Ovary (tissue), 10 donors: Measurements from ENCODE around the gene HDHD5. TPM values are rescaled to one million over a fixed set of nuclear protein-coding genes. Genes with fewer than 3 reads are reported as not detected.

Source experiments
- DNase-seq, 5 donors: peaks; one replicate each; pipeline ENCODE4 v3.0.0-alpha.2; 2019 to 2020
- H3K27ac ChIP-seq, 2 donors: fragments of 200-600 bp; one replicate each; pipeline versions ENCODE4 v1.5.1 to v1.8.0; 2019 to 2022
- H3K27me3 ChIP-seq: fragments of 200-600 bp; one replicate; pipeline ENCODE4 v1.8.0; 2022
- H3K36me3 ChIP-seq: fragments of 200-600 bp; sonication (generic); one replicate; pipeline ENCODE4 v1.5.1; 2019
- H3K4me1 ChIP-seq: one replicate; pipeline ENCODE4 v1.8.1; 2013; ENCODE audit warnings: mild to moderate bottlenecking, moderate library complexity; ENCODE audit not compliant: insufficient read depth
- H3K4me3 ChIP-seq: fragments of 200-600 bp; sonication (generic); one replicate; pipeline ENCODE4 v1.5.1; 2017
- H3K9me3 ChIP-seq, 2 donors: fragments of 200-600 bp in 1 of 2; sonication (generic) in 1 of 2; one replicate each; pipeline versions ENCODE4 v1.5.1 to v1.8.1; 2013 to 2019; ENCODE audit warnings: mild to moderate bottlenecking in 1 of 2, moderate library complexity in 1 of 2
- EP300 ChIP-seq: sonication (generic); formaldehyde crosslinking; IDR thresholded peaks from one replicate; pipeline ENCODE4 v1.6.1; 2017; ENCODE audit warnings: antibody characterized with exemption
- POLR2A ChIP-seq: fragments of 450-650 bp; IDR thresholded peaks from one replicate; pipeline ENCODE4 v1.6.1; 2017; ENCODE audit warnings: antibody characterized with exemption, mild to moderate bottlenecking, moderate library complexity
- WGBS, 3 donors: extraction: QIAGEN DNeasy Blood & Tissue Kit in 1 of 3; methylation state at CpG; one replicate each; pipeline versions ENCODE4 v1.1.5 to v1.1.7; 2013 to 2017; 5-methylcytosine and 5-hydroxymethylcytosine counted together
- intact Hi-C, 4 donors: fragments of 100-400 bp; cut with DNase I; formaldehyde crosslinking; loops; one replicate each; pipeline versions ENCODE4 v1.11.0 to v1.15.1; 2022 to 2023
- long read RNA-seq, 3 donors: library from polyadenylated mRNA in 2 of 3; unstranded in 2 of 3; transcript quantifications; one replicate each; pipeline ENCODE4 v2.0.0 and lab custom pipeline, GENCODE V29; 2021 to 2026
- polyA plus RNA-seq, 2 donors: library from polyadenylated mRNA; stranded (reverse); fragments of 200-250 nt in 1 of 2; fragments of 350-450 nt in 1 of 2; fragmentation: Illumina TruSeq in 1 of 2; extraction: RNeasy Lipid Tissue Mini Kit (QIAGEN cat#74804) in 1 of 2; gene quantifications; one replicate each; pipeline ENCODE4 v1.2.3, GENCODE V29; 2013 to 2014
- total RNA-seq, 7 donors: library from RNA; depleted of rRNA in 2 of 7; stranded (reverse); fragments of >200 nt in 2 of 7; fragmentation: NEBNext Ultra II Directional in 3 of 7; extraction: Animal tissue kit (Norgen Biotek cat#: 25700) in 3 of 7; gene quantifications; one replicate each; pipeline versions ENCODE4 v1.1.0 to v1.2.4, GENCODE V29; 2016 to 2023
- TF ChIP-seq, protein P1 (sequence below), 3 donors: fragments of 450-650 bp in 2 of 3; fragments of 200-600 bp in 1 of 3; IDR thresholded peaks; one replicate each; pipeline versions ENCODE4 v1.5.1 to v1.8.0; 2016 to 2022; ENCODE audit warnings: antibody characterized with exemption in 3 of 3, mild to moderate bottlenecking in 1 of 3
- donor health status: DM: no; HTN: no; CAD: no; lungs with moderate emphysema.
- donor health status: DM: no; HTN: no; CAD: no.
- donor health status: Bipolar disorder and iron deficiency.
- donor health status: DM: yes; HTN: yes; CAD: no.
- donor health status: DM: no; HTN: no; CAD: no.
- donor health status: DM: yes; HTN: yes; CAD: no.

HDHD5 gene
- total RNA-seq = 10 to 100 TPM; 17.2 to 29.5 (median 24.5) TPM
- 10 to 100 TPM in 1 of 2 donors, 1 to 10 TPM in 1; 8.9 to 23.4 TPM for polyA plus RNA-seq
- long read RNA-seq, donor 1, transcript HDHD5-202 (8 exons, 1,799 nt) = major isoform, 27 of 68 reads
- long read RNA-seq, donor 1, partial matches to known transcripts = 4 of 68 reads
- long read RNA-seq, donor 1, other reads (novel, unspliced or antisense) = 36 of 68 reads
- long read RNA-seq, donor 2, transcript HDHD5-202 (8 exons, 1,799 nt) = major isoform, 15 of 27 reads
- long read RNA-seq, donor 2, partial matches to known transcripts = 10 of 27 reads
- long read RNA-seq, donor 2, other reads (novel, unspliced or antisense) = 0 of 27 reads
- long read RNA-seq, donor 3, transcript HDHD5-202 (8 exons, 1,799 nt) = major isoform, 63 of 116 reads
- long read RNA-seq, donor 3, partial matches to known transcripts = 5 of 116 reads
- long read RNA-seq, donor 3, other reads (novel, unspliced or antisense) = 48 of 116 reads

DNA sequence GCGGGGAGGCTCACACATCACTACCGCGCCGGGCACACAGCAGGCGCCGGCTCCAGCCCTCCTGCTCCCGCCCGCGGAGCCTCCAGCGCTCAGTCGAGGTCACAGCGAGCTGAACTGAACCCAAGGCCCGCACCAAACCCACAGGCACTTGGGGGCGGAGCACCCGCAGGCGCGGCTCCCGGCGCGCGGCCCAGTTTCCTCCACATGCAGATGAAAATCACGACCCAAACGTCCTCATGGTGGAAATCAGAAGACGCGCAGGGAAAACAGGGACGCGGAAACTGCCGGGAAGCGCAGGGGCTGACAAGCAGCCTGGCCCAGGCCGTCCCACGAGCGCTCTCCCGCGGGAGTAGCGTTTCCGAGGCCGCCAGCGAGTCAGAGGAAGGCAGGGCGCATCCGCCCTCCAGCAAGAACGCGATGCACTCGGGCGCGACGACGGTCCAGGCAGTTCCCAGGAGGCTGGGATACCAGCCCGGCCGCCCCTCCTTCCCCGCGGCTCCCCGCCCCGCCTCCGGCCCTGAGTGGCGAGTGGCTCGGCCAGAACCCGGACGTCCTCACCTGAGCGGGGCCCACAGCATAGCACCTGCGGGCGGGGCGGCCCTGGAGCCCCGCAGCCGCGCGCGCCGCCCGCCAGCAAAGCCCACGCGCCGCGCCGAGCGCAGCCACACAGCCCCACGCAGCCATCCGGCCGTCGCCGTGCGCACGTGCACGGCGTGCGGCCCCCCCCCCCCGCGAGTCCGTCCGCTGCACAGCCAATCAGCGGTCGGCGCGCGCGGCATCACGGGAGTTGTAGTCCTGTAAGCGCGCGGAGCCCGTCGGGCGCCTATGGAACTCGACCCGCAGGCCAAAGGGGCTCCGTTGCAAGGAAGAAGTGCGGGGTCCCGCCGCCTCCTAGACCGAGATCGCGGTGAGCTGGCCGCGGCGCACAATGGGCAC is at the start of gene HDHD5:
Gene HDHD5 (minus strand): TSS at position 710 of the 936 bp plus-strand sequence. CDS start 26 bp downstream, at position 684.
- Histone ChIP-seq H3K36me3 (no peaks in the 10 kb centered on the region), H3K9me3 (no peaks in the 10 kb centered on the region), H3K27me3 (no peaks in the 10 kb centered on the region), H3K4me1 (peaks cover 14% of the 10 kb centered on the region), H3K4me3 (peak within 1 kb of the TSS; percentile 77), H3K27ac (peak within 1 kb of the TSS; percentile 74 to 93)
- TF ChIP-seq, protein P1, sequence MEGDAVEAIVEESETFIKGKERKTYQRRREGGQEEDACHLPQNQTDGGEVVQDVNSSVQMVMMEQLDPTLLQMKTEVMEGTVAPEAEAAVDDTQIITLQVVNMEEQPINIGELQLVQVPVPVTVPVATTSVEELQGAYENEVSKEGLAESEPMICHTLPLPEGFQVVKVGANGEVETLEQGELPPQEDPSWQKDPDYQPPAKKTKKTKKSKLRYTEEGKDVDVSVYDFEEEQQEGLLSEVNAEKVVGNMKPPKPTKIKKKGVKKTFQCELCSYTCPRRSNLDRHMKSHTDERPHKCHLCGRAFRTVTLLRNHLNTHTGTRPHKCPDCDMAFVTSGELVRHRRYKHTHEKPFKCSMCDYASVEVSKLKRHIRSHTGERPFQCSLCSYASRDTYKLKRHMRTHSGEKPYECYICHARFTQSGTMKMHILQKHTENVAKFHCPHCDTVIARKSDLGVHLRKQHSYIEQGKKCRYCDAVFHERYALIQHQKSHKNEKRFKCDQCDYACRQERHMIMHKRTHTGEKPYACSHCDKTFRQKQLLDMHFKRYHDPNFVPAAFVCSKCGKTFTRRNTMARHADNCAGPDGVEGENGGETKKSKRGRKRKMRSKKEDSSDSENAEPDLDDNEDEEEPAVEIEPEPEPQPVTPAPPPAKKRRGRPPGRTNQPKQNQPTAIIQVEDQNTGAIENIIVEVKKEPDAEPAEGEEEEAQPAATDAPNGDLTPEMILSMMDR (IDR thresholded peaks at IDR 0.05) = no peak
- TF ChIP-seq POLR2A (no peak), EP300 (no peak)
- 0 to 1% (median 1%) methylated on average over 28 to 114 of the region's 114 CpGs for WGBS, 3 donors
- intact Hi-C loops = loop anchor here in 1 of 4 donors (10.0 kb wide), 1 partner anchor 74 kb away; the partner anchor contains the start of gene IL17RA
- peak; percentile 85 to 92 (median 90) for DNase-seq

GRCh38 chr22:17205432-17205831 is 46.4 kb upstream of the HDHD5 start:
- Histone ChIP-seq H3K27me3 (no peaks in the 10 kb centered on the region), H3K4me1 (no peaks in the 10 kb centered on the region), H3K27ac (no peak overlapping the region), H3K9me3 (no peaks in the 10 kb centered on the region), H3K36me3 (no peaks in the 10 kb centered on the region), H3K4me3 (no peak overlapping the region)
- no peak for DNase-seq
- no peak for TF ChIP-seq EP300
- TF ChIP-seq, protein P1 (IDR thresholded peaks at IDR 0.05) = no peak
- intact Hi-C loops = no loop called here
- 48 to 60% (median 50%) methylated on average over 7 of the region's 7 CpGs for WGBS, 3 donors

GRCh38 chr22:17201285-17201945 is 42.3 kb upstream of the HDHD5 start:
- no peak overlapping the region for H3K4me3 ChIP-seq
- H3K27ac ChIP-seq = no peak overlapping the region
- WGBS, 3 donors = 10 to 27% (median 26%) methylated on average over 8 of the region's 8 CpGs
- no peaks in the 10 kb centered on the region for H3K27me3 ChIP-seq
- H3K4me1 ChIP-seq = no peaks in the 10 kb centered on the region
- intact Hi-C loops = no loop called here
- no peaks in the 10 kb centered on the region for H3K36me3 ChIP-seq
- no peaks in the 10 kb centered on the region for H3K9me3 ChIP-seq
- TF ChIP-seq EP300 = no peak
- TF ChIP-seq POLR2A = no peak
- TF ChIP-seq, protein P1 (IDR thresholded peaks at IDR 0.05) = no peak
- no peak for DNase-seq
